HG02973 (cell line): ENCODE data around the gene ADGRL3.

ENCODE experiments used
- ATAC-seq: cut with Tn5 transposase; IDR thresholded peaks from one replicate; pipeline ENCODE4 v1.9.1; 2021; ENCODE audit warnings: moderate library complexity; ENCODE audit not compliant: unreplicated experiment

ADGRL3 gene

GRCh38 chr4:61200187-61200915, at the start of gene ADGRL3:
TSS of gene ADGRL3 (plus strand) at chr4:61200326.
- ATAC-seq, result no peak

- ATAC-seq, result no peak
Measured at GRCh38 chr4:61152433-61152832, 47.7 kb upstream of the ADGRL3 start.

- no peak for ATAC-seq
Measured at GRCh38 chr4:61160478-61160877, 39.6 kb upstream of the ADGRL3 start.

GRCh38 chr4:61162116-61162515, 38.0 kb upstream of the ADGRL3 start:
- no peak for ATAC-seq

- ATAC-seq, result no peak
Measured at GRCh38 chr4:61173799-61174198, 26.3 kb upstream of the ADGRL3 start.

GRCh38 chr4:61175495-61175894, 24.6 kb upstream of the ADGRL3 start:
- no peak for ATAC-seq

- no peak for ATAC-seq
Measured at GRCh38 chr4:61177367-61177766, 22.8 kb upstream of the ADGRL3 start.

- ATAC-seq, result no peak
Measured at GRCh38 chr4:61180405-61180804, 19.7 kb upstream of the ADGRL3 start.

- ATAC-seq, result no peak
Measured at GRCh38 chr4:61182915-61183314, 17.2 kb upstream of the ADGRL3 start.

GRCh38 chr4:61185288-61185687, 14.8 kb upstream of the ADGRL3 start:
- ATAC-seq, result no peak

GRCh38 chr4:61192392-61192791, 7.7 kb upstream of the ADGRL3 start:
- no peak for ATAC-seq

- no peak for ATAC-seq
Measured at GRCh38 chr4:61193863-61194262, 6.3 kb upstream of the ADGRL3 start.

GRCh38 chr4:61194571-61194970, 5.6 kb upstream of the ADGRL3 start:
- ATAC-seq, result no peak

GRCh38 chr4:61195101-61195500, 5.0 kb upstream of the ADGRL3 start:
- ATAC-seq, result no peak

GRCh38 chr4:61198686-61199085, 1.4 kb upstream of the ADGRL3 start:
- no peak for ATAC-seq

GRCh38 chr4:61199873-61200186, 296 bp upstream of the ADGRL3 start:
- ATAC-seq, result no peak

- ATAC-seq, result no peak
Measured at GRCh38 chr4:61200916-61201526, 895 bp downstream of the ADGRL3 start.

- ATAC-seq, result no peak
Measured at GRCh38 chr4:61201561-61201960, 1.4 kb downstream of the ADGRL3 start.

- no peak for ATAC-seq
Measured at GRCh38 chr4:61201961-61202637, 2.0 kb downstream of the ADGRL3 start.

GRCh38 chr4:61202638-61203435, 2.7 kb downstream of the ADGRL3 start:
- no peak for ATAC-seq

GRCh38 chr4:61203436-61203790, 3.3 kb downstream of the ADGRL3 start:
- no peak for ATAC-seq
